Retinal pigment epithelial cell (primary cell): ENCODE data around the gene GABRA6.

ENCODE experiments used
- DNase-seq: peaks from one replicate; pipeline ENCODE4 v3.0.0-alpha.2; 2010; ENCODE audit warnings: low read depth
- H3K4me3 ChIP-seq: 2 replicates; pipeline ENCODE4 v1.5.1; 2011; ENCODE audit warnings: mild to moderate bottlenecking, low read length, control low read depth, moderate library complexity
- CTCF ChIP-seq: conservative IDR thresholded peaks from 2 replicates; pipeline ENCODE4 v1.5.1; 2011; ENCODE audit warnings: low read depth, low read length, control low read depth, inconsistent platforms

The GABRA6 gene

DNA sequence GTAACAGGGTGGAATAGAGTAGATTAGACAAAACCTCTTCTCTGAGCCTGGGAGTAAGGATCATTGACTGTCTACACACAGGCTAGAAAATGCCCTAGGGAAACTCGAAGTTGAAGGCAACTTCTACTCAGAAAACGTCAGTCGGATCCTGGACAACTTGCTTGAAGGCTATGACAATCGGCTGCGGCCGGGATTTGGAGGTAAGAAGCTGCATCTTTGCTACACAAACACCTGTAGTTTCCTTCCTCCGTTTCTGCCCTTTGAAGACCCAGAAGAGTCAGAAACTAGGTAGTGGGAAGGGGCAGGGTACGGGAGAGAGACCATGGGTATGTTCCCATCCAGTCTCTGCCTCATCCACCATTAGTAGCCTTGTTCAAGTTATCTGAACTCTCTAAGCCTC lies 628 bp downstream of the GABRA6 start:
- DNase-seq = no peak
- no peak for TF ChIP-seq CTCF
- no peak overlapping the region for H3K4me3 ChIP-seq

DNA sequence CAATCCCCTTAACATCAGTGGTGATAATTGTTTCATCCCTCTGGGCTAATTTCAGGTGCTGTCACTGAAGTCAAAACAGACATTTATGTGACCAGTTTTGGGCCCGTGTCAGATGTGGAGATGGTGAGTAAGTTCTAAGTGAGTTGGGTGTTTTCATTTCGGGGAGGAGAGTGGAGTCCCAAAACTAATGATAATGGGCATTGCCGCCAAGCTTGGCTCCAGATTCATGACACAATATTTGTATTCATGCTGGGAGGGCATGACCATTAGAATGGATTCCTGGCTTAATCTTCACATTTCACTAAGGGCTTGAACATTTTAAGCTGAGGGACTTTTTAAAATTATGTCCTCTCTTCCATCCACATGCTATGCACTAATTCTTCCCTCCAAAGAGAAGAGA lies 1.4 kb downstream of the GABRA6 start:
- no peak for TF ChIP-seq CTCF
- DNase-seq = no peak
- no peak overlapping the region for H3K4me3 ChIP-seq

GRCh38 chr5:161687316-161687715 lies 1.8 kb downstream of the GABRA6 start:
- no peak for TF ChIP-seq CTCF
- H3K4me3 ChIP-seq = no peak overlapping the region
- DNase-seq = no peak

GRCh38 chr5:161691911-161692310 lies 6.4 kb downstream of the GABRA6 start:
- TF ChIP-seq CTCF = no peak
- no peak for DNase-seq
- no peak overlapping the region for H3K4me3 ChIP-seq

DNA sequence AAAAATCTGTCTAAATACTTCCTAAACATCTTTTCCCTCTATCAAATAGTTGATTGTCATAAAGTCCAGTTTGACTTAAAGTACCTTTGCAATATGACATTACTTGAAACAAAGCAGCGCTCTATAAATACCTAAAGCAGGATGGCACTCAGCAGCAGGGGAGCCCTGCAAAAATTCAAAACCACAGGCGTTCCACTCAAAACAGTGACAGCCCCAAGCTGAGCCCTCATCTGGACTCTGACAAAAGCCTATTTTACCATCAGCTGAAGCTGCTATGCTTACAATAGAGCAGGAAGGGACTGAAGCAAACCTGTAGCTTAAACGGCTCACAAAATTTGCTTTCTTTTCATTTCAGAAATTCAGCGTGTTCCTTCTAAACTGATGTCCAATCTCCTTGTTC lies 11.5 kb downstream of the GABRA6 start:
- H3K4me3 ChIP-seq = no peak overlapping the region
- TF ChIP-seq CTCF = no peak
- DNase-seq = no peak

GRCh38 chr5:161700065-161700464 lies 14.5 kb downstream of the GABRA6 start:
- DNase-seq = no peak
- H3K4me3 ChIP-seq = no peak overlapping the region
- no peak for TF ChIP-seq CTCF

- DNase-seq = no peak
- no peak overlapping the region for H3K4me3 ChIP-seq
- TF ChIP-seq CTCF = no peak
Observed at GRCh38 chr5:161703528-161703927, 18.0 kb downstream of the GABRA6 start.
